ENCODE measurements around the gene ELL2. TPM values are rescaled to one million over a fixed set of nuclear protein-coding genes. Genes with fewer than 3 reads are reported as not detected.

ELL2 gene
- total and polyA plus RNA-seq, 2 of the 13 experiments (the other 11 are each of a cell fraction or from before 2014, with no cell fraction given): 78.9 to 97.1 TPM

GRCh38 chr5:95917207-95917606, 44.4 kb downstream of the ELL2 start:
- Histone ChIP-seq H3K4me3 (replicated peaks in 1 of 3; ENCODE audit: insufficient read depth in 1 of 3, low read depth in 2 of 3, low read length in 3 of 3) (no peak overlapping the region), H3K4me2 (ENCODE audit: low read depth, low read length) (no peak overlapping the region), H3K27ac (ENCODE audit: extremely low read length, insufficient read depth, low read length) (peak overlapping the region; percentile 31), H3K9me3 (ENCODE audit: low read length) (no peaks in the 10 kb centered on the region), H4K20me1 (ENCODE audit: insufficient read depth, low read length) (peaks cover 70% of the 10 kb centered on the region), H3K9ac (ENCODE audit: insufficient read depth, low read depth, low read length) (no peak overlapping the region), H2AFZ (ENCODE audit: low read length) (no peak overlapping the region), H3K36me3 (replicated peaks in 1 of 2; ENCODE audit: control insufficient read depth in 1 of 2, insufficient read depth in 2 of 2, low read length in 2 of 2) (peaks cover 12 to 49% of the 10 kb centered on the region in 2 experiments), H3K4me1 (ENCODE audit: insufficient read depth, low read length) (peaks cover 84% of the 10 kb centered on the region), H3K27me3 (ENCODE audit: control insufficient read depth in 1 of 2, insufficient read depth in 2 of 2, low read length in 2 of 2) (no peaks in the 10 kb centered on the region), H3K79me2 (ENCODE audit: insufficient read depth, low read length) (peaks cover 92% of the 10 kb centered on the region)
- intact Hi-C loops (cut with micrococcal nuclease; ENCODE audit: unreplicated experiment) (no loop called here), in situ Hi-C loops (cut with HindIII; ENCODE audit: extremely low pct_ligation_motif_present, low pct_unique_long_range_greater_than_20kb) (no loop called here)
- no TSS peak for BruUV-seq (replicated peaks)
- ATAC-seq (no peak), DNase-seq (ENCODE audit: low spot score) (no peak), FAIRE-seq (no peak)
- ChIA-PET POLR2A (interaction anchor here (0.8 to 1.2 kb wide), 2 partner anchors 9 to 52 kb away, joined by 3 to 5 read pairs; no protein-coding TSS in a partner anchor), CTCF (ENCODE audit: low intra/inter-chr PET ratio, low total read pairs) (no interaction called here)
- TF ChIP-seq RAD51 (IDR thresholded peaks at IDR 0.05; ENCODE audit: borderline replicate concordance) (no peak), DR1 (CRISPR knock-in tag; IDR thresholded peaks at IDR 0.05) (no peak), ELK4 (CRISPR knock-in tag; IDR thresholded peaks at IDR 0.05; ENCODE audit: borderline replicate concordance) (no peak), NR3C1 (CRISPR knock-in tag; IDR thresholded peaks at IDR 0.05) (no peak), RFXAP (CRISPR knock-in tag; IDR thresholded peaks at IDR 0.05; ENCODE audit: borderline replicate concordance) (no peak), GRHL1 (CRISPR knock-in tag; conservative IDR thresholded peaks at IDR 0.05) (no peak), AGO1 (IDR thresholded peaks at IDR 0.05; ENCODE audit: low read depth, low read length, poor library complexity, severe bottlenecking) (no peak), BRCA1 (CRISPR knock-in tag; IDR thresholded peaks at IDR 0.05) (no peak), ZBTB10 (CRISPR knock-in tag; IDR thresholded peaks at IDR 0.05; ENCODE audit: borderline replicate concordance) (no peak), ZNF816 (CRISPR knock-in tag; IDR thresholded peaks at IDR 0.05; ENCODE audit: borderline replicate concordance) (no peak), MIXL1 (CRISPR knock-in tag; IDR thresholded peaks at IDR 0.05) (no peak), MTF2 (CRISPR knock-in tag; IDR thresholded peaks at IDR 0.05; ENCODE audit: borderline replicate concordance) (no peak)

Measured in HepG2 (cell line).